ENCODE measurements around the gene REC8. TPM values are rescaled to one million over a fixed set of nuclear protein-coding genes. Genes with fewer than 3 reads are reported as not detected.

Gene REC8, protein sequence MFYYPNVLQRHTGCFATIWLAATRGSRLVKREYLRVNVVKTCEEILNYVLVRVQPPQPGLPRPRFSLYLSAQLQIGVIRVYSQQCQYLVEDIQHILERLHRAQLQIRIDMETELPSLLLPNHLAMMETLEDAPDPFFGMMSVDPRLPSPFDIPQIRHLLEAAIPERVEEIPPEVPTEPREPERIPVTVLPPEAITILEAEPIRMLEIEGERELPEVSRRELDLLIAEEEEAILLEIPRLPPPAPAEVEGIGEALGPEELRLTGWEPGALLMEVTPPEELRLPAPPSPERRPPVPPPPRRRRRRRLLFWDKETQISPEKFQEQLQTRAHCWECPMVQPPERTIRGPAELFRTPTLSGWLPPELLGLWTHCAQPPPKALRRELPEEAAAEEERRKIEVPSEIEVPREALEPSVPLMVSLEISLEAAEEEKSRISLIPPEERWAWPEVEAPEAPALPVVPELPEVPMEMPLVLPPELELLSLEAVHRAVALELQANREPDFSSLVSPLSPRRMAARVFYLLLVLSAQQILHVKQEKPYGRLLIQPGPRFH
- 0.56 and 0.77 TPM in 2 replicates for total RNA-seq

DNA sequence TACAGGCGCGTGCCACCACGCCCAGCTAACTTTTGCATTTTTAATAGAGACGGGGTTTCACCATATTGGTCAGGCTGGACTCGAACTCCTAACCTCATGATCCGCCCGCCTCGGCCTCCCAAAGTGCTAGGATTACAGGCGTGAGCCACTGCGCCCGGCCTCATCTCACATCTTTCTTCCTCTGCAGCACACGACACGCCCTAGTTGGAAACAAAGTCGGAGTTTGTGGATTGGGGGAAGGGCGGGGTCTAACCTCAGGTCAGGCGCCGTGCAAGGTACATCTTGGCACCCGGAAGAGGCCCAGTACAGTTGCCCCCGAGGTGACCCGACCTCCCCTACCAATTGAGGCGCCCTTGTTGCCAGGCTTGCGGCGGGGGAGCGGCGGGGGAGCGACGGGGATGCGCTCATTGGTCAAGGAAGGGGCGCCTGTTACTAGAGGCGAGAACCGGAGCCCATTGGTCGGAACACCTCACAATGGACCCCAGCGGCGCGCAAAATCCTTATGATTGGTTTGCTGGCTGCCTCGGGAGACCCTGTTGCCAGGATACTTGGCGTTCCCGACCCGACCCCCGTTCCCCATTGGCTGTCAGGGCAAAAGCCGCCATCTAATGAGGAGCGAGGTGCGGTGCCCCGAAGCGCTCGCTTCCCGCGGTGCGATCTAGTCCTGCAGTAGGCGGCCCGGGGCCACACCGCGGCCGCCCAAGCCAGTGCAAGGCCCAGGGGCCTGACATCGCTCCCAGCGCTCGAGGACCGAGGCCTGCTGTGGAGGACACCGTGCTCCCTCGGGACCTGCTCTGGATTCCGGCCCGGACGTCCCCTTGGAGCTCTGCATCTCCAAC, at the start of gene REC8:
Gene REC8, plus strand, starts transcription at position 659 of the 839 bp plus-strand sequence. CDS start 473 bp downstream, outside the sequence.

DNA sequence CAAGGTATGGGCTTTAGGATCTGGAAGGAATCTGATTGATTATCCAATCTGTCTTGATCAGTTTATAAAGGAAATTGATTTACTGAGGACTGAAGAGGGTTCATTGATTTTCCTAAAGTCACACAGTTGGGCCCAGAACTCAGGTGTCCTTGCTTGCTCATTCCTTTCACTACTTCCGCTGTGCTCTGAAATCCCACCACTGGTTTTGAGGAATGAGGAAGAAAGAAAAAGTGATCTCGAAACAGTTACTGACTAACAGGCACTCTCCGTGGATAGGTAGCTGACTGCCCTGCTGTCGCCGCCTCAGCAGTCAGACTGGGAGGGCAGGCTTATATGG, 41.5 kb upstream of the REC8 start, which contains the start of gene FITM1:
Gene FITM1, plus strand, starts transcription at position 280 of the 337 bp plus-strand sequence. CDS start 905 bp downstream, outside the sequence.

DNA sequence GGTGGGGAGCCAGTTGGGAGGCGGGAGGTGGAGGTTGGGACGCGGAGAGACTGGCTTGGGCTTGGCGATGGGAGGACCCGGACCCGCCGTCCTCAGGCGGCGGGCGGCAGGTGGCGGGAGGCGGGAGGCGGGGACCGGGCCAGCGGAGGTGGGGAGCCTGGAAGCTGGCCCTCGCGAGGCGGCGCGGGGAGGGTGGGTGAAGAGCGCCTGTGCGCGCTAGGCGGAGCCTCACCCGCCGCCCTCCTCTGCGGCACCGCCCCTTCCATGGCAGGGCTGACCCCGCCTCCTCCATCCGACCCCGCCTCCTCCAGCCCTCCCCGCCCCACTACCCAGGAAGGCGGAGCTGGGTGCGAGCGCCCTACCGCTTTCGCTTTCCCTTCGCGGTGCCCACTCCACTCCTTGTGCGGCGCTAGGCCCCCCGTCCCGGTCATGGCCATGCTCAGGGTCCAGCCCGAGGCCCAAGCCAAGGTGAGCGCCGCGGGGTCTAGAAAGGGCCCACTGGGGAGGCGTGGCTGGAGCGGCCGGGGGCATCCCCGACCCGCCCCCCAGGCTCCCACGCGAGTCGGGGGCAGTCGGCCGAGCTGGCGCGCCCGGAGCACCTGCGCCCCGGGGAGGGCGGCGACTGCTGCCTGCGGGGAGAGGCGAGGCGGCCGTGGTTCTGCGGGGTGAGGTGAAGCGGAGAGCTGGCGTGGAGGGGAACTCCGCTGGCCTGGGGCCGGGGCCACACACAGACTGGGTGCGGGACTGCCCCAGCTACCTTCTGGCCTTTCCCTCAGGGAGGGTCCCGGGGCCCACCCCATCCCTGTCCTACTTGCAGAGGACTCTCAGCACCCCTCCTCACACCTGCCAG, 35.8 kb upstream of the REC8 start, which contains the start of gene PSME1:
Gene PSME1, plus strand, starts transcription at position 361 of the 850 bp plus-strand sequence. Its CDS starts 69 bp downstream, at position 430.

DNA sequence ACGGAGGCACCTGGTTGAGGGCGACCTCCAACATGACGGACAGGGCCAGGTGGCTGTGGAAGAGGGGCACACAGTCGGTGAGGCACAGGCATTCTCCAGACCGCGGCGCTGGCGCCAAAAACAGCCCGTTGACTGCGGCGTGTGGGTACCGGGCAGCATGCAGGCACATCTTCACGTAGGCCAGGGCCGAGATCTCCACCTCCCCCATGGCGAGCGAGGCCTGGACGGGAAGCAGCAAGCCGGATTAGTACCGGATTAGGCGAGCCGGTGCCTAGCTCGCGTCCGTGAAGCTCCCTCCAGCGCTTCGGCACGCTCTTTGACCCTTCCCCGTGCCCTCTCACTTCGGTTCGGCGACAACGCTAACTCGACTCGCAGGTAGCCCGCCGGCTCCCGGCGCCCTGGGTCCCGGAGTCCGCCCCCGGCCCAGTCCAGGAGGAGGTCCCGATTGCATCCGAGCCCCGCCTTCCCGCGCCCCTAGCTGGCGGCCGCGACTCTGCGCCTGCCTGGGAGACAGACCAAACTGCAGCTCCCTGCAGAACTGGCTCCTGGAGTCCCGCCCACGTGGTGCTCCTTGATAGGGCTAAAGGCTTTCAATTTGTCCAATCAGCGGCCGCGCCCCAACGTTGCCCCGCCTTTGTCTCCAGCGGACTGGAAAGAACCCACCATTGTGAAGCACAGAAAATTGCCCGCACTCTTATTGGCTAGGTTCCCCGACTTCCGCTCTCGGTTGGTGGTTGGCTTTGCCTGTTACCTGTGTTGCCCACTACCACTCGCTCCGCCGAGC, 30.6 kb upstream of the REC8 start, which contains the start of gene EMC9:
Gene EMC9, minus strand, starts transcription at position 495 of the 784 bp plus-strand sequence. Its CDS starts 287 bp downstream, at position 208.

DNA sequence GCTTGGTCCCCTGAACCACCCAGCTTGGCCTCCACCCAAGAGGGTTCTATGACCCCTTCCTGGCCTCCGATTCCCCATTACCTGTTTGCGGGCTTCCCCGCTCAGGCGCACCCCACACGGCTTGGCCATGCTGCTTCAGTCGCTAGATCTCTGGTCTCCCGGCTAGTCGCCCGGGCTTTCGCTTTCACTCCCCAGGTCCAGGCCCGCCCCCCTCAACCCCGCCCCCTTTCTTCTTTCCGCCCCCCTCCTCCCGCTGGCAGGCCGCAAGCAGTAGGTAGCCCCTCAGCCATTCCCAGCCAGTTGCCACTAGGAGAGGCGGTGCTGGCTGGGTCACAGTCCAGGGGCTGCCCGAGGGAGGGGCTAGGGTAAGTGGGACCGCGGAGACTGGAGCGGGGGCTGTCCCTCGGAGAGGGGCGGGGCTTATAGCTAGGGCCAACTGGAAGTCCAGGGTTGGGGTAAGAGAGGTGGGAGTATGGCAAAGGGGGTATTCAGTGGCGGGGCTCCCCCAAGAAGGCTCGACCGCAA, 25.4 kb upstream of the REC8 start, which contains the start of gene PSME2:
Gene PSME2, minus strand, starts transcription at position 158 of the 525 bp plus-strand sequence. Its CDS starts 29 bp downstream, at position 129.

DNA sequence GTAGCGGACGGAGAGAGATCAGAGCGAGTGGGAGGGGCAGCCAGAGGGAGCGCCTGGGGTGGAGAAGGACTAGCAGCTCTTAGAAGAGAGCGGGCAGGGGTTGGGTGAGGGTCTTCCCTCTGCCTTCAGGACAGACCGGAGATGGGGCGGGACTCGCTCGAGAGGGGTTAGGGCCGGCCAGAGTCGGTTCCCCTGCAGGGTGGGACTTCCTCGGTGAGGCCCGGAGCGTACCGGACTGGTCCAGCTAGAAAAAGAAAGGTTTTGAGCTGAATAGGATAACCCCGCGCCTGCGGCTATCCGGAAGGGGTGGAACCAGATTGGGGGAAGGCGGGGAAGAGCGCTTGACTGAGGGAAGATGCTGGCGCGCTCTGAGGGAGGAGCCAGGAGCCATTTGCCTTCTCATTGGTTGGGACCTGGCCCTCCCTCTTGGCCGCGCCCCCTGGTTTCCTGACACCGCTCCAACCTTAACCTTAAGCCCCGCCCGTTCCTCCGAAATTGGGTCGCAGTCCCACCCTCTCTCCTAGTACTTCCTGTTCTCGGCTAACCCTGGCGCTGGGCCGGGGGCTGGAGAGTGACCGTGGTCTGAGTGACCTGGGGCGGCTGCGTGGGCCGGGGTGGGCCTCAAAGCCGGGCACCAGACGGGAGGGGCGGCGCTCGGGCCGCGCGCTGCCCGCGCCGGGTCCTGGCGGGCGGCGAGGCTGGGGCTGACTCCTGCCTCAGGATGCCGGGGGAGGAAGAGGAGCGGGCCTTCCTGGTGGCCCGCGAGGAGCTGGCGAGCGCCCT, 24.7 kb upstream of the REC8 start, which contains the start of gene RNF31:
Gene RNF31, plus strand, starts transcription at position 521 of the 783 bp plus-strand sequence. Its CDS starts 201 bp downstream, at position 722.

DNA sequence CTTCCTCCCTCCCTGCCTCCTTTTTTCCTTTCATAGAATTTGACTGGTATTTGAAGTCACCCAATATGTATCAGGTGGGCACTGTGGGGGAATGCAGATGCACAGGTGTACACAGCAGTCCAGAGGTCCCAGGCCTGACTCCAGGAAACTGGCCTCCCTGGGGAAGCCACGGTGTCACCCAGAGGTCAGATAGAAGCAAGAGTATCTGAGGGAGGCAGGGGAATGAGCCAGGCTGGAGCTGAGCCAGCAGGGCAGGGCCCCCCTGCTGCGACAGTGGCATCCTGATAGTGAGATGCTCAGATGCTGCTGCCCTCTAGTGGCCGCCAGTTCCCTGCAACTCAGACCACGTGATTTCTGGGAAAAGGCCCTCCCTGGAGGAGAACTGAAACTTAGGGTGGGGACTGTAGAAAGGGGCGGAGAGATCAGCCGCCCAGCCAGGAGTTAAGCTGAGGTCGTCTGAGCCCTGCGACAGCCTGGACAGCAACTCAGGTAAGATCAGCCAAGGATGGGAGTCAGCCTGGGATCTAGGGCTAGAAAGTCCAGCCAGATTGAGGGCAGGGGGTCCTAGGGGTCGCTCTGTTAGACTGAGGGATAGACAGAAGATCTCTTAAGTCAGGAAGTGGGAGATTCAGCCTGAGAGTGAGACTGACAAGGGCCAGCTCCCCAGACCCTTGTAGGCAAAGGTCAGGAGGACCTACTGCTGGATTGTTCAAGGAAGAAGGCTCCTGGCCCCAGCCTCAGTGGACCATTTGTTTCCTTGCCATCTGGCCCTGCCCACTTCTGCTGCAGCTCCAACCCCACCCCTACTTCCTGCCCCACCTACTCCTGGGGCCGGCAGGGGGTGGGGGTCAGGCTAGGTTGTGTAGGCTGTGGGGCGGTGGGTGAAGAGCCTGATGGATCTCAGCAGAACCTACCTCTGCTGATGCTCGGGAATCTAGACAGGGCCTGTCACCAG, 10.8 kb upstream of the REC8 start, which contains the start of gene IRF9:
Gene IRF9, plus strand, starts transcription at position 416 of the 955 bp plus-strand sequence. CDS start 880 bp downstream, outside the sequence.

DNA sequence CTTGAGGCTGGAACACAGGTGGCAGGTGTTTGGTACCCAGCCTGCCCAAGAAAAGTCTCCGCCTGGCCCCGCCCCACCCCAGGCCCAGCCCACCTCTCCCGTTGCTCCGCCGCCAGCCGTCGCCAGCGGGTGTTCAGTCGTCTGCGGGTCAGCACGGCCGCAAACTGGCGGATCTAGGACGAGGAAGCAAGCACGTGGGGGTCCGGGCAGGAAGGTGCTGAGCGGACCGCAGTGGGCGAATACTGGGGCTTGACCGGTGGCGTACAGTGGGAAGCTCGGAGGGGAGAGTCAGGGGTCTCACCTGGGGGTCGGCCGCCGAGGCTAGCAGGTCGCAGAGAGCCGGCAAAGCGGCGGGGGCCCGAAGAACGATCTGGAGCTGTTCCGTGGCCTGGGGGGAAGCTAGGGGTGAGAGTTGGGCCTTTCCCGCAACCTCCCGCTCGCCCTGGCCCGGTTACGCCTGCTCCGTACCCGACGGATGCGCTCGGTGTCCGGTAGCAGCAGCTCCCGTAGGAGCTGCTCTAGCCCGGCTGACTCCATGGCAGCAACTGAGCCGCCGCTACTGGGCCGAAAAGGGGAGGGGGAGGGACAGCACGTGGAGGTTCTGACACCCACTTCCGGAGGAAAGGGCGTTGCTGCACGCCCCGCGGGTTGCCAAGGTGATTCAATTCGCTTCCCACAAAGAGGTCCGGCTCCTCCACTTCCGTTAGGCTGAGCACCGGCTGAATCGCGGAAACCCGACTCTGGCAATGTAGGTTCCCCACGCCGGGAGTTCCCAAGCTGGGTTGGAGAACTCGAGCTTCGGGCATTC, 16.6 kb downstream of the REC8 start, which contains the start of gene IPO4:
Gene IPO4, minus strand, starts transcription at position 566 of the 808 bp plus-strand sequence. Its CDS starts 29 bp downstream, at position 537.

DNA sequence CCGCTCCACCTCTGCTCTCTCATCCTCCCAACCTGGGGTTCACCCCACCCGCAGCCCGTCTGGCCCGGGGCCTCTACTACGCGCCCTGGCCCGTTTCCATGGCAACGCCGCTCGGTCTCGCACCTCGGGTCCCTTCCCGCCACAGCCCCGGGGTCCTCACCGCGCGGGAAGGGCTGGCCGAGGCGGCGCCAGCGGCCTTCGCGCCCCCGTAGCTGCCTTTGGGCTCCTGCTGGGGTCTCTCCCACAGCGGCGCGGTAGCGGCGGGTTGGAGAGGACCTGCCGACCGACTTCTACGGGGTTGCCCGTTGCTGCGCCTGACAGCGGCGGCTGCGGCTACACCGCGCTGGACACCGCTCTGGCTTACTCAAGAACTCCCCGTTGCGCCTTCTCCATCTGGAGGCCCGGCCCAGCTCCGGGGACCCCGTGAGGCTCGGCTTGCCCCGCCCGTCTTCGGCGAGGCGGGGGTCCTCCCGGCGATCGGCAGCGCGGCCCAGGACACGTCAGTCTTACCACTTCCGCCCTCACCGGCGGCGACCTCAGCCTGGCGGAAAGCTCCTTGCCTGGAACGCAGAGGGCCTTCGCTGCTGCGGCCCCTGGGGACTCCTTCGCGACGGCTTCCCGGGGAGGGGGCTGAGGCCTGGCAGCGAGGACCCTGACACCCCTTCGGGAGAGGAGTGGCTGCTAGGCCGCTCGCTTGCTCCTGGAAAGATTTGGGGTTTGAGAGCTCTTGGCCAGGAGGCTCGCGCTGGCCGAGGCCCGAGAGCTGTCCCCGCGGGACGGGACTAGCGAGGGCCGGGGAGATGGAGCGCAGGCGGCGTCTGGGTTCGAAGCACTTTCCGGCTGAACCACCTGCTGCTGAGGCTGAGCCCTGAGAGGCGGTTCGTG, 23.5 kb downstream of the REC8 start, which contains the start of gene TM9SF1:
Gene TM9SF1, minus strand, starts transcription at position 256 of the 885 bp plus-strand sequence. CDS start 422 bp downstream, outside the sequence.

DNA sequence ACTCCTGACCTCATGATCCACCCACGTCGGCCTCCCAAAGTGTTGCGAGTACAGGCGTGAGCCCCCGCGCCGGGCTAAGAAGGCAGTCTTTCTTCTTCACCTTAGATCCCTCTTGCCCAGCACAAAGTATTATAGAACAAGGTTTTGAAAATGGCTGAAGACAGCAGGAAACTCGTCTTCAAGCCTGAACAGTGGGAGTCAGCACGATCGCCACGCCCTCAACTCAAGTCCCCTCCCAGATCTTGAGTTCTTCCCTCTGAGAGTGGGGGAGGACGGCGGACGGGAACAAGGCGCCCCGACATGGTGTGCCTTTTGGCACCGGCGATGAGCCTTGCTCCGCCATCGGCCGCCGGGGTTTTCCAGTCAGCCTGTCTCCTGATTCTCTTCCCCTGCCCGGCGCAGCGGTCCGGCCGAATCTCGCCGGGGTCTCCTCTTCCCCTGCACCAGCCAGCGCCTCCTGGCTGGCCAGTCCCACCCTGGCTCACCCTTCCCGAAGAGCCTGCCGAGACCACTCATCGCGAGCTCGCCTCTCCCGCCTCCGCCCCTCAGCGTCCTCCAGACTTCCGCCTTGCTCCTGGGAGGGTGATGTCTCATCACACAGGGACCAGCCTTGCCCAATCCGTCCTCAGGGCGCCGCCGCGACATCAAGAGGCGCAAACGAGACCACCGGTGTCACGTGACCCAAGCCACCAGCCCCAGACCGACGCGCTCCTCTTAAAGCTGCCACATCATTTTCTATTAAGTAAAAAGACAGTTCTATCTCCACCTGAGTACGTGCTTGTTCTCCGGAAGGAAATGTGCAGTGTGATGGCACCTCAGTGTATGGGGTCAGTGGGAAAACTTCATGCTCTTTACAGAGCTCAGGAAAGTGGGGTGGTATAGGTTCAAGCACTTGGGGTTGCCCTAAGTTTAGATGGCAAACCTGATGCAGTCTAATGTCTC, 41.3 kb downstream of the REC8 start, which contains the start of gene CHMP4A:
Gene CHMP4A, minus strand, starts transcription at position 565 of the 942 bp plus-strand sequence. Its CDS starts 49 bp downstream, at position 516.

DNA sequence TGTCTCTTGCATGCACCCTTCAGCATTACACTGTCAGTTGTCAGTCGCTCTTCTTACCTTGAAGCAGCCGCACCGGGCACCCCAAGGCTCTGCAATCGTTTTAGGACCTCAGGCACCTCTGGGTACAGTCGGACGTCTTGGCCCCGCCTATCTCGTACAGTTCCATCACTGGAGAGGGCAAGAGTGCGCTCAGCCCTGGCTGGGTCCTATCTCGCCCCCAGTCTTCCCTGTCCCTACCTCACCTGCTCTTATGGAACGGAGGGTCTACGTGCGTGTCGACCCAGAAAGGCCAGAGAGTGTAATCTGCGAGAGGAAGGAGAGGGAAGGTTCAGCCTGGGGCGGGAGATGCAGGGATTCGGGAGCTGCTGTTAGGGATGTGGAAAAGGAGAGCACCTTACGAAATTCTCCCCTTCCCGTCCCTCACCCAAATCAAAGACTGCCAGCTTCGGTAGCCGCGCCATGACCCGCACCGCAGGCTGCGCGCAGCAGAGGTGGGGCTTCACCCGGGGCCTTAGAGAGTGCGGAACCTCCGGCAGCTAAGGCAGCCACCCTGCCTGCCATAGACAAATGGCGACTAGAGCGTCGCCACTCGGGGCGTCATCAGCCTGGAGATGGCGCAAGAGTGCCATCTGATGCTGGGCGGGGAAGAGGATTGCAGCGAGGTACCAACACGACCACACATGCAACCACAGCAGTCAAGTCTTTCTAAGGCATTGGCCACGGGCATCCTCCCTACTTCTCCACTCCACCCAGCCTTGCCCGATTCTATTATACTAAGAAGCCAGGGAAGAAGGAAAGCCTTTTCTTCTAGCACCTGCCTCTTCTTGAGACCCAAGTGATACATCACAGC, 43.8 kb downstream of the REC8 start, which contains the start of gene MDP1:
Gene MDP1, minus strand, starts transcription at position 572 of the 850 bp plus-strand sequence. Its CDS starts 111 bp downstream, at position 461.

Data from regular cardiac myocyte (primary cell).